ENCODE data around the gene DBP. TPM values are rescaled to one million over a fixed set of nuclear protein-coding genes. Genes with fewer than 3 reads are reported as not detected.

DBP gene
- total and polyA plus RNA-seq, 2 of the 13 experiments (the other 11 are each of a cell fraction or from before 2014, with no cell fraction given) = 1.7 to 5.8 TPM

DNA sequence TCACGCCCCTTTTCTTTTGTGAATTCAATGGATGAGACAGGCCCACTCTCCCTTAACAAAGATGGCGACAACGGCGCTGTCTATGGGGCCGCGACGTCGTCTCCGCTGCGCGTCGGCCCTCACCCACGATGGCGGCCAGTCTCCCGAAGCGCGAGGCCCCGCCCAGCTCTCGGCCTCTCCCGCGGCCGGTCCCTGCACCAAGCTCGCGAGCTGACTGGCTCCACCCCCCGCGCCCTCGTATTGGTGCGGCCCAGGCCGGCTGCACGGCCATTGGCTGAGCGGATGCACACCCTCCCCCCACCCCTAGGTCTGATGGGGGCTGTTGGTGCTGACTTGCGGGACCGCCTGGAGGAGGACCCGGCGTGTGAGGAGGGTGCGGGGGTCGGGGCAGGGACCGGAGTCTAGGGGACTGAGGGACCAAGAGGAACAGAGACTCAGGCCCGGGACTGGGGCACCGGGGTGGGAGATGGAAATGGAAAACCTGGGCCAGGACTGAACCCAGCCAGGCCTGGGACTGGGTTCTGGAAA, 13.0 kb downstream of the DBP start (continued):
- no peak for TF ChIP-seq CTCF (CRISPR knock-in tag; IDR thresholded peaks at IDR 0.05)
- TF ChIP-seq ZBTB7A (CRISPR knock-in tag; IDR thresholded peaks at IDR 0.05) = no peak
- no peak for TF ChIP-seq ARHGAP35 (CRISPR knock-in tag; IDR thresholded peaks at IDR 0.05; ENCODE audit: borderline replicate concordance)
- TF ChIP-seq FOXO1 (CRISPR knock-in tag; IDR thresholded peaks at IDR 0.05) = no peak
- TF ChIP-seq HMGA1 (CRISPR knock-in tag; conservative IDR thresholded peaks at IDR 0.05) = no peak
- TF ChIP-seq ZNF576 (CRISPR knock-in tag; IDR thresholded peaks at IDR 0.05) = no peak
- TF ChIP-seq, protein P1, sequence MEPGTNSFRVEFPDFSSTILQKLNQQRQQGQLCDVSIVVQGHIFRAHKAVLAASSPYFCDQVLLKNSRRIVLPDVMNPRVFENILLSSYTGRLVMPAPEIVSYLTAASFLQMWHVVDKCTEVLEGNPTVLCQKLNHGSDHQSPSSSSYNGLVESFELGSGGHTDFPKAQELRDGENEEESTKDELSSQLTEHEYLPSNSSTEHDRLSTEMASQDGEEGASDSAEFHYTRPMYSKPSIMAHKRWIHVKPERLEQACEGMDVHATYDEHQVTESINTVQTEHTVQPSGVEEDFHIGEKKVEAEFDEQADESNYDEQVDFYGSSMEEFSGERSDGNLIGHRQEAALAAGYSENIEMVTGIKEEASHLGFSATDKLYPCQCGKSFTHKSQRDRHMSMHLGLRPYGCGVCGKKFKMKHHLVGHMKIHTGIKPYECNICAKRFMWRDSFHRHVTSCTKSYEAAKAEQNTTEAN (CRISPR knock-in tag; conservative IDR thresholded peaks at IDR 0.05) = no peak
- no peak for TF ChIP-seq TCF7 (IDR thresholded peaks at IDR 0.05; ENCODE audit: low read depth)
- TF ChIP-seq CBFB (CRISPR knock-in tag; IDR thresholded peaks at IDR 0.05) = no peak
- TF ChIP-seq KDM4B (CRISPR knock-in tag; IDR thresholded peaks at IDR 0.05) = no peak
- TF ChIP-seq ZNF224 (CRISPR knock-in tag; IDR thresholded peaks at IDR 0.05) = no peak
- TF ChIP-seq ZNF274 (CRISPR knock-in tag; IDR thresholded peaks at IDR 0.05) = no peak
- peak; percentile 64; the same call in 1 of the 2 replicates for TF ChIP-seq ZFY (CRISPR knock-in tag; IDR thresholded peaks at IDR 0.05)
- no peak for TF ChIP-seq THRA (CRISPR knock-in tag; IDR thresholded peaks at IDR 0.05; ENCODE audit: borderline replicate concordance)
- no peak for TF ChIP-seq FOXJ3 (CRISPR knock-in tag; IDR thresholded peaks at IDR 0.05; ENCODE audit: borderline replicate concordance)
- TF ChIP-seq ZBTB1 (CRISPR knock-in tag; IDR thresholded peaks at IDR 0.05; ENCODE audit: borderline replicate concordance) = no peak
- no peak for TF ChIP-seq NR0B2 (CRISPR knock-in tag; IDR thresholded peaks at IDR 0.05)
- no peak for TF ChIP-seq SOX5 (CRISPR knock-in tag; IDR thresholded peaks at IDR 0.05; ENCODE audit: borderline replicate concordance)
- TF ChIP-seq U2AF1 (optimal IDR thresholded peaks at IDR 0.05; ENCODE audit: low read depth, low read length) = no peak
- no peak for TF ChIP-seq BRD4 (CRISPR knock-in tag; IDR thresholded peaks at IDR 0.05)
- no peak for TF ChIP-seq TCF7L2 (IDR thresholded peaks at IDR 0.05; ENCODE audit: low read depth, low read length)
- 0 out of 2 replicates have a peak, but pooled peaks have one; percentile 20 for TF ChIP-seq ZMYM4 (CRISPR knock-in tag; IDR thresholded peaks at IDR 0.05)
- TF ChIP-seq MED1 (CRISPR knock-in tag; IDR thresholded peaks at IDR 0.05) = no peak

Measured in HepG2 (cell line).